ENCODE measurements around the gene NAV3.

NAV3 gene

GRCh38 chr12:78260976-78261375, 430.3 kb downstream of the NAV3 start:
- no peak for DNase-seq (ENCODE audit: extremely low read depth, low read depth)
- H3K4me3 ChIP-seq (replicated peaks; ENCODE audit: low read depth, low read length), result no peak overlapping the region
- TF ChIP-seq CTCF (IDR thresholded peaks at IDR 0.05; ENCODE audit: low read depth, low read length, missing control alignments), result no peak

- no peak overlapping the region for H3K4me3 ChIP-seq (replicated peaks; ENCODE audit: low read depth, low read length)
- TF ChIP-seq CTCF (IDR thresholded peaks at IDR 0.05; ENCODE audit: low read depth, low read length, missing control alignments), result no peak
- DNase-seq (ENCODE audit: extremely low read depth, low read depth), result no peak
Observed at GRCh38 chr12:78261901-78262300, 431.2 kb downstream of the NAV3 start.
